Measurements from ENCODE around the gene DNAJC27. TPM values are rescaled to one million over a fixed set of nuclear protein-coding genes. Genes with fewer than 3 reads are reported as not detected.

The DNAJC27 gene
- total RNA-seq, 1 experiment from 2014 or later, result 5.6 TPM

DNA sequence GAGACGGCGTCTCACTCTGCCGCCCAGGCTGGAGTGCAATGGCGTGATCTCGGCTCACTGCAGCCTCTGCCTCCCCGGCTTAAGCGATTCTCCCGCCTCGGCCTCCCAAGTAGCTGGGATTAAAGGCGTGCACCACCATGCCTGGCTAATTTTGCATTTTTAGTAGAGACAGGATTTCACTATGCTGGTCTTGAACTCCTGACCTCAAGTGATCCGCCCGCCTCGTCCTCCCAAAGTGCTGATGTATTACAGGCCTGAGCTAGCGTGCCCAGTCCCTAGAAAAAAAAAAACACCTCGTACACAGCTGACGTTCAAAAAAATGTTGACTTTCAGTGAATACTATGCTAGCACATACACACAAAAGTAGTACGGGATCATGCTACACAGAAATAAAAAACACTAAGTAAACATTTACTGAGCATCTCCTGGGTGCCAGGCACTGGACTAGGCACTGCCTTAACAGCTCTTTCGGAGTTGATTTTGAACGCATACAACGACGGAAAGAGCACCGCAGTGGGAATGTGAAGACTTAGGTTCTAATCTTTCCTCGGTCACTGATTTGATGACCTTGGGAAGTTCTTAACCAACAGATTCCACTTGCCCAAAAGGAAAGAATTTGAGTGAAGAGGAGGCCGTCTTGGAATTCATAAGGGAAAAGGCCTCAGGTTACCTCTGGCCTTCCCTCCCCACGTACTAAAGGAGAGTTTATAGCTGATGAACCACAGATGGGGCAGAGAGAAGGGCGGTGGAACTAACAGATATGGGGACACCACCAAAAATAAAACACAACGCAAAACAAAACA, 1.1 kb downstream of the DNAJC27 start:
- DNase-seq (ENCODE audit: low read depth), result peak; percentile 33

DNA sequence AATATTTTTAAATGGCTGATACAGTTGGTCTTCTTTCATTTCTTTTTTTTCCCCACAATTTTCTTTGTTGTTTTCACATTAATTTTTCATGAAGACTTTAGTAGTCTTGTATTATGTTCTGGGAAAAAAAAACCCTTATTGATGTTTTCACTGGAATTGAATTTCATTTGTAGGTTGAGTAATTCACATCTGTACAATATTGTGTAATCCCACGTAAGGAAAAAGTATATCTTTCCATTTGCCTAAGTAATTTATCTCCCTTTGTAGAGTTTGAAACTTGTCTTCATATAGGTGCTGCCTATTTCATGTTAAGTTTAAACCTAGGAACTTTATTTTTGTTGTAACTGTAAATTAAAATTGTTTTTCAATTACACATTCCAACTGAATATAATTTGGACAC, 2.0 kb downstream of the DNAJC27 start:
- DNase-seq (ENCODE audit: low read depth), result no peak

DNA sequence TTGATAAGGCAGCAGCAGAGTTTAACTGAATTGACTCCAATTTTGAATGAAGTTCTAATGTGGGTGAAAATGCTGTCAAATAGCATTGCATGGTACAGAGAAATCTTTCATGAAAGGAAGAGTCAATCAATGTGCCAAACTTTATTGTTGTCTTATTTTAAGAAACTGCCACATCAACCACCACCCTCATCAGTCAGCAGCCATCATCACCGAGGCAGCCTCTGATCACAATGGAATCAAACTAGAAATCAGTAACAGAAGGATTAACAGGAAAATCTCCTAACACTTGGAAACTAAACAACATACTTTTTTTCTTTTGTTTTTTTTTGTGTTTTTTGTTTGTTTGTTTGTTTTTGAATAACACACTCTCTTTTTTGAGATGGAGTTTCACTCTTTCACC, 9.9 kb downstream of the DNAJC27 start:
- DNase-seq (ENCODE audit: low read depth), result no peak

DNA sequence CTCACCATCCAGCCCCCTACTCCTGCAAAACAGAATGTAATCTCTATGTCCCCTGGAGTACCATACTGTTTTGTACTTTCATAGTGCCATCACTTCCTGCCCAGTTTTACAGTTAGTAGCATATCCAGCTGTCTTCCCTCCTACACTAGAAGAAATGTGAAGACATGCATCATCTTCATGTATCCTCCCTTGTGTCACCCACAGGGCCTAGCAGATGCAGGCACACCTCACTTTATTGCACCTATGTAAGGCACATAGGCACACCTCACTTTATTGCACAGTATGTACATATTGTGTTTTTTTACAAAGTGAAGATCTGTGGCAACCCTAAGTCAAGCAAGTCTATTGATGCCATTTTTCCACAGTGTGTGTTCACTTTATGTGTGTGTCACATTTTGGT, 12.0 kb downstream of the DNAJC27 start:
- DNase-seq (ENCODE audit: low read depth), result no peak

DNA sequence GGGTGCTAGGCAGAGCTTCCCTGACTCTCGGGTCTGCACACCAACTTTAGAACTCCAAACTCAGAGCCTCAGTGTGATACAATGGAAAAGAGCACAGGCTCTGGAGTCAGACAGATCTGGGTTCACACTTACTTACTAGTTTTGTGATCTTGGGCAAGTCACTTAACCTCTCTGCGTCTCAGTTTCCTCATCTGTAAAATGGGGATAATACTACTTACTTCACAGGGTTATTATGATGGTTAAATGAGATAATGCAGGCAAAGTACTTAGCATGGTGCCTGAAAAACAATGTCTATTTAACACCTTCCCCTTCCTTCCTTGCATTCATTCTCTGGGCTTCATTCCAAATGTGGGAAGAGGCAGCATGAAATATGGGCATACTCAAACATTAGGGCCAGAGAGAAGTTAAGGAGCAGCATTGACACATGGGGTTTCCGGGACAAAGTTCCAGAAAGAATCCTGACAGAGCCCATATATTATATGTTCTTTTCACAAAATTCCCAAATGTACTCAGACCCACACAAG, 13.3 kb downstream of the DNAJC27 start:
- no peak for DNase-seq (ENCODE audit: low read depth)

DNA sequence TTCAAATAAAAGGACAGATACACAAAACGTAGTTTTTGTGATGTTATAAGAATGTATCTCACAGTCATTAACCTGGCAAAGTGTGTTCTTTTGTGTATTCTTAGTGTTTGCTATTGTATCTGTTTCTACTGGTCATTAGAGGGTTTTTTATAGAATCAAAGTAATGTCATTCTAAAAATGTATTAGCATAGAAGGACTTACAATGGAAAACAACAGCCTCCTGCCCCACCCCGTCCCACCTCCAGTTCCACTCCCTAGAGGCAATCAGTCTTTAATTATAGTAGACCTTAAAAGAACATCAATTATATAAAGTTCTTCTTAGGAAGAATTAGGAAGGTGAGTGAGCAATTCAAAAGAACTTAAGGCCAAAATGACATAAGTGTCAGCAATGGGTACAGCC, 13.8 kb downstream of the DNAJC27 start:
- no peak for DNase-seq (ENCODE audit: low read depth)

DNA sequence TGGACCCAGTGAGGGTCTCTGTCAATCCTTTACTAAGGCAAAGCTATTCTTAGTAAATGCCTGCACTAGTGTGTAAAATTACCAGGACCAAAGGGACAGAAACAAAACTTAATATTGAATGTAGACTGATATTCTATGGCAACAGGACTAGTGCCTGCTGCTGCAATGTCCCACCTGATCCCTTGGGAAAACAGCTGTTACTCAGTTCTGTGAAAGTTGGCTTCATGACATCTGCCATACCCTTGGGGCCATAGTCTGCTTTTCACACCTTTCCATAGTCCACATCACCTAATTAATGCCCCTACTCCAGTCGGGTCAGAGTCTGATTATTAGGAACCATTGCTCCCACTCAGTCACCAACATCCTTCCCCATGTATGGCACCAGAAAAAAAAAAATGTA, 14.5 kb downstream of the DNAJC27 start:
- DNase-seq (ENCODE audit: low read depth), result no peak

DNA sequence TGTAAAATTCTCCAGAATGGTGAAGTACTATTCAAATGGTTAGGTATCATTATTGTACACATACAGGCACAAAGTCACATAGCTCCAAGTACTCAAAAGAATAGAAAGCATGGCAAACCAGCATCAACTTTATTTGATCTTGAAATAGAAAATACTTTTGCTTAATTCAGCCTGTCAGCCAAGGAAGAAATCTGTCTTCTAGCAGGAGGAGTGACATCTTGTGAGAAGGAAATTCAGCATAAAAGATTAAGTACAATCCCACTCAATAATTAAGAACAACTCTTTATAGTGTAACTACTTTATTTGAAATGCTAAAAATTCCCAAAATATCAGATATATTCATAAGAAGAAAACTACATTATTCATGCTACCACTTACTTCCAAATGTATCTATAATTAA, 15.8 kb downstream of the DNAJC27 start:
- DNase-seq (ENCODE audit: low read depth), result no peak

DNA sequence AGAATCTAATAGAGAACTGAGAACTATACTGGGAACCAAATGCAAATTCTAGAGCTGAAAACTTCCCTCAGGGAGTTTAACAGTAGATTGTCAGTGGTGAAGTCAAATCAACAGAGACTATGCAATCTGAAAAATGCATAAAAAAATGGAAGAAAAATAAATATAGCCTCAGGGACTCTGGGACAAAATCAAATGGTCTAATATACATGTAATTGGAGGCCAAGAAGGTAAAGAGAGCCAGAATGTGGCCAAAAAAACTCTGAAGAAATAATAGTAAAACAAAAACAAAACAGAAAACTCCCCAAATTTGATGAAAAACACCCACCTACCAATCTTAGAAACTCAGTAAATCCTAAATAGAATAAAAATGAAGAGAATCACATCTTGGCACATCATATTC, 16.5 kb downstream of the DNAJC27 start:
- DNase-seq (ENCODE audit: low read depth), result no peak

DNA sequence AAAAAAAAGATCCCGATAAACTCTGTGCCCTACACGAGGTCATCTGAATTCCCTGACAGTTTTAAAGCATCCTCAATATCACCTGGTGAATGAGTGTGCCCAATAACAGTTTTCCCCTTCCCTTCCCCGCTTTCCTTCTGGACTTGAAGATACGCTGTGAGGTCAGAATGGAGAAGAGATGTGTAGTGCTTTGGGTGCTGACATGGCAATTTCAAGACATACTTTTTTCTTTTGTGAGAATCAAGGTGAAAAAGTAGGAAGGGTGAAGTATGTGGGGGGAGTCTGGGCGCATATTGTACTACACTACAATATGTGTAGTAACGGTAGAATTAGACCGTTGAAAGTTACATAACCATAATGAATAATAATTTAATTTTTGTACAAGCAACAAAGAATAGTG, 21.7 kb downstream of the DNAJC27 start:
- DNase-seq (ENCODE audit: low read depth), result no peak

DNA sequence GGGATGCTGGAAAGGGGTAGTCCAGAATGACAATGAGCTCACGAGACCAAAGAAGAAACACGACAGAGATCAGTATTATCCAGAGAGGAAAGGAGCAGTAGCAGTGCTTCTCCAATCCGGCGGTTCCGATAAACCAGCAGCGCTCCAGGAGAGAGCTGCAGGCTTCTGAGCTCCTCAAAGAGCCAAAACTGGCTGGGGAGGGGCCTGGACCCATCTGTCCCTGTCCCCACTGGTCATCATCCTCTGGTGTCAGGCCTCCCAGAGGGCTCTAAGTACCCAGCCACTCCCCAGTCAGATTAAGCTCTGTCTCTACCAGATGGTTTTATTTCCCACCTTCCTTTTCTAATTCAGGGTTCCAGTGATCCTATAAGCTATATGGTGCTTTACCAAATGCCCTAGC, 23.2 kb downstream of the DNAJC27 start:
- DNase-seq (ENCODE audit: low read depth), result no peak

DNA sequence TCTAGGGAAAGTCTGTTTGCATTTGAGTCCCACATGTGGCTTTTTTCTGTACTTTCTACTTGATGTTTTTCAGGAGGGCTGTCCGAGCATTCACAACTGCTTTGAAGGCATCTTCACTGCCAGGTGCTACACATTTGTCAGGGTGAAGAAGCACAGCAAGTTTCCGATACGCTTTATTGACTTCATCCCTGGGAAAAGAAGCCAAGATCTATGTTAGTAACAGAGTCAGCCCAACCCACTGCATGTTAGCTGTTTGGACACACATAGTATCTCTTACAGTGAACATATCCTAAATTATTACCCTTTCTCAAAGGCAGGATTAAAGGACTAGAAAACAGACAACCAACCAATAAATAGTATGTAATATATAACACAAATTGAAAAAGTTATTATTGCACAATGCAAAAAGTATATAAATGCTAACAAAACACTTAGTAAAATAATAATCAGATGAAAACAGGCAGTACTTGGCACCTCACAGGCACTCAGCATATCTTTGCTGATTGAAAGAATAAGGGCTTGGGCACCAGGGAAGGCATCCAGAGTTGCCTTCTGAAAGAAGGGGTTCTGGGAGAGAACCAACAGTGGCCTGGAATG, 24.1 kb downstream of the DNAJC27 start:
- DNase-seq (ENCODE audit: low read depth), result no peak

DNA sequence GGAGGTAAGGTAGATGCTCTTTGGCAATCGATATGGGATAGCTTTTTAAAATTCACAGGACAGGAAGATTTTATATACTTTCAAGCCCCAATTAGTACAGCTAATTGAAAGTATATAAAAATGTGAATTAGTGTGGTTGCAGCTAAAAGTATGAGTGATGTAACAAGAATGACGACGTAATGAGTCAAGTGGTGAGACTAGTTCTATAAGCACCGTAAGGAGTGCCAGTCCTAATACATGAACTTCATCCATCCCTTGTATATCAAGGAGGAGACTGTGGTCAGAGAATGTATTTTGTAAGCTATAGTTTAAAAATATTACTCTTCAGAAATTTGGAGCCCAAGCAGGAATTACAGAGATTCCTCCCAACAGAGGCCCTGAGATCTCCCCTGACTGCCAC, 25.8 kb downstream of the DNAJC27 start:
- DNase-seq (ENCODE audit: low read depth), result peak; percentile 13

DNA sequence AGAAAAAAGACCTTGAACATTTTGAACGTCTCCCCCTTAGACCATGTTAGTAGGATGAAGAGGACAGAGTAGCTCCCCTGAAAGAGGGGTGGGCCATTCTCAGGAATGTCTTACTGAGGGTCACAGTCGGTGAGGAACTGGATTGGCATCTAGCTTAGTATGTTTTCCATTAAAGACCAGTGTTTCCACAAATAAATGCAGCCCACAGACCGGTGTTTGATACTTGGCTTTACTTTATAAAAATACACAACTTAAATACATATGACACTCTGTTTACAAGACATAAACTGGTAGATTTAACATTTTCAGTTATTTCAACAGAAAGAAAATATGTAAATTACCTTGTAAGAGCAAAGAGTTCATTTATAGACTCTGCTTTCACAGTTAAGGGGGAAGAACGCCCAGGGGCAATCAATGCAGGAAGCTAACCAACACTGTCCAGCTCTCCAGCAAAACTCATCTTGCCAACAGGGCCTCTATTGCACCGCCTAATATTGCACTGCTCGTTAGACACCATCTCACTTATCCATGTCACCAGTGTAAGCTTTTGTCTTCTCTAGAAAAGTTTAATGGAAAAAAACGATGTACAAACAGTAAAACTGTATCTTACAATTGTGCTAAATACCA, 28.2 kb downstream of the DNAJC27 start:
- DNase-seq (ENCODE audit: low read depth), result no peak

DNA sequence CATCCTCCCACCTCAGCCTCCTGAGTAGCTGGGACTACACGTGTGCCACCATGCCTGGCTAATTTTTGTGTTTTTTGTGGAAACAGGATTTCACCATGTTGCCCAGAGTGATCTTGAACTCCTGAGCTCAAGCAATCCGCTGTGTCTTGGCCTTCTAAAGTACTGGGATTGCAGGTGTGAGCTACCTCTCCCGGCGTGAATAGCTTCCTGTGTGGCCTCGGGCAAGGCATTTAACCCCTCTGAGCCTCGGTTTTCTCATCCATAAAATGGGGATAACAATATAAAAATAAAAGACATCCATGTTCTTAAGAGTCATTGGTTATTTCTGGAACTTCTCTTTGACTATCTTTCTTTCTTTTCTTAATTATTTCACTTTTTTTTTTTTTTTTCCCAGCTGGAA, 32.4 kb downstream of the DNAJC27 start:
- no peak for DNase-seq (ENCODE audit: low read depth)

DNA sequence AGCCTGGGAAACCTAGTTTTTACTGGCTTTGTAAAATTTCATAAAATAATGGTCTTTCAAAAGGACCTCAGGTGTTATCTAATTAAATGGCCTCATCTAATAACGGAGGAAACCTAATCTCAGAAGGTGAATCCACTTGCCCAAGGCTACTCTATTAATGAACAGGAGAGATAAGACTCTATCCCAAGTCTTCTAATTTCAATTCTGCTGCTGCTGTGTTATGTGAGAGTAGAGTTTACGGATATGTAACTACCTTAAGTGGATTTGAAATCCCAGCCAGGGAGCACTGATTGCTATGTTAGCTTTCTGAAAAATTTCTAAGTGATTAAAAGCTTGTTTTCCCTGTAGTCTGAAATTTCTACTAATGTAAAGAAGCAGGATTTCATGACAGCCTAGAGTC, 34.5 kb downstream of the DNAJC27 start:
- no peak for DNase-seq (ENCODE audit: low read depth)

DNA sequence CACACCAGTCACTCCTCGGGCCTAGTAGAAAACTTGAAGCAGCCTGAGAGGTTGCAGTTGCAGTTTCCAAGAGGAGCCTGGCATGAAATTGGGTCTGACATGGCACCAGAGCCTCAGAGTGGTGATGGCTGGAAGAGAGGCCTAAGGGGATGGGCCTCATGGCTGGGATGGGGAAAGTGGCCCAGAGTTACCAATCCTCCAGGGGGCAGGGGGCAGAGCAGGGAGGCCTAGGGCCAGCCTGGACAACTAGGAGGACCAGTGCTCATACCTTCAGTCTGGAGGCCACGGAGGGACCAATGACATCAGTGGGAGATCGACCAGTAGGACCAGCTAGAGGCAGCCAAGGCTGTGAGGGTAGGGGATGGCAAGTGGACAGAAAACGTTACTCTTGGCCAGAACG, 36.6 kb downstream of the DNAJC27 start:
- DNase-seq (ENCODE audit: low read depth), result no peak

DNA sequence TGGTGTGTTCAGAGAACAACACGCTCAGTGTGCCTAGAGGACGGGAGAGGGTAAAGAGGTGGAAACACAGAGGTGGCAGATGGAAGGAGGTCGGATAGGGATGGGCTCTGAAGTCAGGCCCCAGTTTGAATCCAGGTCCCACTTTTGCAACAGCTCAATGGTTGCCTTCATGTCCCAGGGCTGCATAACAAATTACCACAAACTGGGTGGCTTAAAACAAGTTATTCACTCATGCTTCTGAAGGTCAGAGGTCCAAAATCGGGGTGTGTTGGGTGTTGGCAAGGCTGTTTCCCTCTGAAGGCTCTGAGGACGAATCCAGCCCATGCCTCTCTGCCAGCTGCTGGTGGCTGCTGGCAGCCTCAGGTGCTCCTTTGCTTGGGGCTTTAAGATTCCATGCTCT, 39.0 kb downstream of the DNAJC27 start:
- no peak for DNase-seq (ENCODE audit: low read depth)

DNA sequence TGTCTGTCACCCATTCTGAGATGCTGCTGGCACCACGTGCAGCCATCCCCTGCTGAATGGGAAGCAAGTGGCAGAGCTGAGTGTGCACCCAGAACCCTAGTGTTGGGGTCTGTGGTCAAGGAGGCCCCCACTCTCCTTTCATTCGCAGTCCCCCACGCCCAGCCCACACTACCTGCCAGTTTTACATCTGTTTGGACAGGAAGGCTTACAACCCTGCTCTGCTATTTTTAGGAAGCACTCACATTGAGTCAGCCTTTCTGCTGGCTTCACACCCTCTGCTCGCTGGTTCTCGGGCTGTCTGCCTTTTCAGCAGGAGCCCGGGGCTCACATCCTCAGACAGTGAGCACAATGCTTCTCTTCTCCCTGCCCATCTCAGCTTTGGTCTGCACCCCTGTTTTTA, 41.0 kb downstream of the DNAJC27 start:
- DNase-seq (ENCODE audit: low read depth), result peak; percentile 17

DNA sequence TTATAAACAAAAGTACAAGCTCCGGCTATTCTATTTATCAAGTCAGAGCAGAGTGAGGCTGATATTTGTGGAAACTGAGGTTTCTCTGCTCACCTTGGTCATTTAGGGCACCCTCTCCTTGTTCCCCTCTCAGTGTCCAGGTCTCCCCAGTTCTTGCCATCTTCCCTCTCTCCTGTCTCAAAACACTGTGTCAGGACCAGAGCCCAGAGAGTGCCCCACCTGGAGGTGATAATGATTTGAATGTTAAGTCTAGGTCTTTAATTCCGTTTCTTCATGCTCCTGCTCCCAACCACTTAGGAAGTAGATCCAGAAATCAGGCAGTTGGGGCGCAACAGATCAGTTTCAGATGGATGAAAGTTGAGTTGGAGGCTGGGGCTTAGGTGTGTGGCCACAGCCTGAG, 42.5 kb downstream of the DNAJC27 start:
- DNase-seq (ENCODE audit: low read depth), result no peak

DNA sequence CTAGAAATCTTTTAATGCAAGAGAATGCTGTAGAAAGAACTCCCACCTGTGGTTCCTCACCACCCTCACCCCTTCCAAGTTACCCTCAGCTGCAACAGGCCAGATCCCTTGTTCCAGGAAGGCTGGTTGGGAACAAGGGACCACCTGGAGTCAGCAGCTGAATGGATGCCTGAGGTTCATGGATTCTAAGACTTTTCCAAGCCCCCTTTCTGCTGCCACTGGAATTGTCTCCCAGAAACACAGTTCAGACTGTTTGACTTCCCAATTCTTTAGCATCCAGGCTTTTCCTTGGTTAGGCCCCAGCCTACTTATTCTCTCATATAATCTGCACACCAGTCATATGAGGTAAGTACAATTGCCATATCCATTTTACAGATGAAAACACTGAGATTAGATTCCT, 43.7 kb downstream of the DNAJC27 start:
- no peak for DNase-seq (ENCODE audit: low read depth)

DNA sequence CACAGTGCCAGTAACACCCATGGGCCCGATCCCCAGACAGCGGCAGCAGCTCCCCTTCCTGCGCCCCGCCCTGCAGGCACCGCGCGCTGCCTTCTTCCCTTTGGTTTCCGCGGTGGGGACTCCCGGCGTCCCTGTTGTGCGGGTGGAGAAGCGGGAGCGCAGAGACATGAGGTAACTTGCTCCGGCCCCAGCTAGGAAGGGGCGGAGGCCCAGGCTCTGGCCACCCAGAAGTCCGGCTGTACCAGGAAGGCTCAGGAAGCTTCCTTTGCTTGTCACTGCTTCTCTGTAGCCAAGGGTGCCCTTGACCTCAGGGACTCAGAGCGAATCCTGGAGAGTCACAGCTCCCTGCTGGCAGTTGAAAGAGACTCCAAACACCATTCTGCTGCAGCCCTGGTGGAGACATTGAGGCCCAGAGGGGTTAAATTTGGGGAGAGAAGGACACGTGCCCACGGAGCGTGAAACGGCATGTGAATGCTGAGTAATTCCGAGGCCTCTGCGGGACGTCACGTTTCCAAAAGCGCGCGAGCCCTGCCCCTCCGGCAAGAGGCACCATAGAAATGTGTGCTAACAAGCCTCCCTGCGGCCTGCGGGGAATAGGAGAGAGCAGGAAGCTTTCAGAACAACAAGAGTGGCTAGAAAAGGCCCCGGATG, 45.0 kb downstream of the DNAJC27 start:
- no peak for DNase-seq (ENCODE audit: low read depth)
